GM12801 (cell line): ENCODE measurements around the gene SLC9A8.

Source experiments
- TF ChIP-seq, protein P1 (sequence below): IDR thresholded peaks from one replicate; pipeline ENCODE4 v1.5.1; 2011; ENCODE audit warnings: control low read depth; ENCODE audit not compliant: insufficient read length; ENCODE audit errors: extremely low read depth

SLC9A8 gene

GRCh38 chr20:49852522-49853080, 40.0 kb downstream of the SLC9A8 start:
- TF ChIP-seq, protein P1, sequence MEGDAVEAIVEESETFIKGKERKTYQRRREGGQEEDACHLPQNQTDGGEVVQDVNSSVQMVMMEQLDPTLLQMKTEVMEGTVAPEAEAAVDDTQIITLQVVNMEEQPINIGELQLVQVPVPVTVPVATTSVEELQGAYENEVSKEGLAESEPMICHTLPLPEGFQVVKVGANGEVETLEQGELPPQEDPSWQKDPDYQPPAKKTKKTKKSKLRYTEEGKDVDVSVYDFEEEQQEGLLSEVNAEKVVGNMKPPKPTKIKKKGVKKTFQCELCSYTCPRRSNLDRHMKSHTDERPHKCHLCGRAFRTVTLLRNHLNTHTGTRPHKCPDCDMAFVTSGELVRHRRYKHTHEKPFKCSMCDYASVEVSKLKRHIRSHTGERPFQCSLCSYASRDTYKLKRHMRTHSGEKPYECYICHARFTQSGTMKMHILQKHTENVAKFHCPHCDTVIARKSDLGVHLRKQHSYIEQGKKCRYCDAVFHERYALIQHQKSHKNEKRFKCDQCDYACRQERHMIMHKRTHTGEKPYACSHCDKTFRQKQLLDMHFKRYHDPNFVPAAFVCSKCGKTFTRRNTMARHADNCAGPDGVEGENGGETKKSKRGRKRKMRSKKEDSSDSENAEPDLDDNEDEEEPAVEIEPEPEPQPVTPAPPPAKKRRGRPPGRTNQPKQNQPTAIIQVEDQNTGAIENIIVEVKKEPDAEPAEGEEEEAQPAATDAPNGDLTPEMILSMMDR: no peak

- TF ChIP-seq, protein P1: no peak
Observed at GRCh38 chr20:49853640-49854039, 41.0 kb downstream of the SLC9A8 start.

GRCh38 chr20:49854190-49854875, 41.7 kb downstream of the SLC9A8 start:
- TF ChIP-seq, protein P1: no peak

GRCh38 chr20:49856904-49857303, 44.3 kb downstream of the SLC9A8 start:
- TF ChIP-seq, protein P1: no peak

DNA sequence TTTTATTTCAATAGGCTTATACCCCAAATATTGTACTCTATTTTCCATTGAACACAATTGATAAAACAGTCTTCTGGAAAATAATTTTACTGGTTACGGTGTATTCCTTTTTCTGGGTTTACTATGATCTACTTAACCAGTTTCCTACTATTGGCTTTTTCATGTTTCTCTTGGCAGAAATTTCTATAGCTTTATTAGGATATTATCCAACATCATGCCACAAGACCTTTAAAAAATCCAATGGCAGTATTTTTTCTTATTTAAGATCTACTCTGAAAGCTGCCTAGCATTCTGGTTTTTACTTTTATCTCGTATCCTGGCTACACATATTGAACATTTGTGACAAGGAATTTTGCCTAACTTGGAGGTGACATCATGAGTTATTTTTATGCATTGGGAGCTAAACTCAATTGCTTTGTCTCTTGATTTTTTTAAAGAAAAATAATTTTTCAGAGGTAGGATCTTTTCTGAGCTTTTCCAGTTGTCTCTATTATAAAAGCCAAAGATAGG, 45.5 kb downstream of the SLC9A8 start:
- TF ChIP-seq, protein P1: no peak

DNA sequence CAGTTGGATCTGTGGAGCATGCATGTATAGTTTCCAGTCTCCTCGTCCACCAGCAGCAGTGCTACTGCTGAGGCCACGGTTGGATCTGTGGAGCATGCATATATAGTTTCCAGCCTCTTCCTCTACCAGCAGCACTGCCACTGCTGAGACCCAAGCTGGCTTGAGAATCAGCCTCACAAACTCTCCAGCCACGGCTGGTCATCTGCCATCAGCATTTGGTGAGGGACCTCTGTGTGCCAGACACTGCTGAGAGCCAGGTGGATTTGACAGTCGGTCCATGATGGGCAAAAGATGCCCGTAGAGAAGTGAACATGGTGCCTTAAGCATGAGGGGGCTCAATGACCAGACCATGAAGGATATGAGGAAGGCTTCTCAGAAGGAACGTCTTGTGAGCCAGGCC, 46.4 kb downstream of the SLC9A8 start:
- TF ChIP-seq, protein P1: no peak

DNA sequence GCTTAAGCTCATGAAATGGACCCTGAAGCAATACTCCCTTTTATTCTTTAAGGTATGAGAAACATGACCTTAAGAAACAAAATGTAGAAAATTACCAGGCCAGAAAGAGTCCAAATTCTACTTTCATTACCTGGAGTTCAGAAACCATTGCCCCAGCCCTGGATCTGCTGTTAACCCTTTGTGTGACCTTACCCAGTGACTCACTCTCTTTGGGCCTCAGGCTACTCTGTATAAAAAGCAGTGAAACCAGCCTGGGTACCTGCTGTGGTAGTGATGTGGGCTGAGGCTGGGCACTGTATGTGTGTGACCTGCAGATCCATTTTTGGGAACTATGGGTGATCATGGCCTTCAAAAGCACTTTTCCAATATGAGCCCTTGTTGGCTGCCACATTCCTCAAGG, 47.2 kb downstream of the SLC9A8 start:
- TF ChIP-seq, protein P1: no peak
